HG03103 (cell line): ENCODE measurements around the gene CLEC19A.

Source experiments
- ATAC-seq: cut with Tn5 transposase; IDR thresholded peaks from one replicate; pipeline ENCODE4 v1.9.1; 2021; ENCODE audit warnings: low read depth; ENCODE audit not compliant: unreplicated experiment

CLEC19A gene

GRCh38 chr16:19285431-19285830 lies at the start of gene CLEC19A:
TSS of gene CLEC19A (plus strand) at chr16:19285731. CDS start at chr16:19285852, 121 bp downstream.
- no peak for ATAC-seq

- ATAC-seq: no peak
Measured at GRCh38 chr16:19235886-19236285, 49.6 kb upstream of the CLEC19A start.

- no peak for ATAC-seq
Measured at GRCh38 chr16:19236561-19237209, 48.8 kb upstream of the CLEC19A start.

- no peak for ATAC-seq
Measured at GRCh38 chr16:19238406-19238805, 47.1 kb upstream of the CLEC19A start.

GRCh38 chr16:19239511-19240155 lies 45.9 kb upstream of the CLEC19A start:
- ATAC-seq: no peak

GRCh38 chr16:19240494-19240893 lies 45.0 kb upstream of the CLEC19A start:
- ATAC-seq: no peak

GRCh38 chr16:19241512-19241911 lies 44.0 kb upstream of the CLEC19A start:
- ATAC-seq: no peak

- ATAC-seq: no peak
Measured at GRCh38 chr16:19242186-19242585, 43.3 kb upstream of the CLEC19A start.

GRCh38 chr16:19242987-19243575 lies 42.5 kb upstream of the CLEC19A start:
- no peak for ATAC-seq

GRCh38 chr16:19245326-19245925 lies 40.1 kb upstream of the CLEC19A start:
- no peak for ATAC-seq

GRCh38 chr16:19252904-19253303 lies 32.6 kb upstream of the CLEC19A start:
- ATAC-seq: no peak

GRCh38 chr16:19254611-19255010 lies 30.9 kb upstream of the CLEC19A start:
- ATAC-seq: no peak

GRCh38 chr16:19264123-19264673 lies 21.3 kb upstream of the CLEC19A start:
- ATAC-seq: no peak

GRCh38 chr16:19265380-19265930 lies 20.1 kb upstream of the CLEC19A start:
- no peak for ATAC-seq

- ATAC-seq: no peak
Measured at GRCh38 chr16:19266774-19267173, 18.8 kb upstream of the CLEC19A start.

- no peak for ATAC-seq
Measured at GRCh38 chr16:19269098-19269497, 16.4 kb upstream of the CLEC19A start.

GRCh38 chr16:19274165-19274797 lies 11.2 kb upstream of the CLEC19A start:
- no peak for ATAC-seq

- ATAC-seq: no peak
Measured at GRCh38 chr16:19278403-19278802, 7.1 kb upstream of the CLEC19A start.

GRCh38 chr16:19281246-19281645 lies 4.3 kb upstream of the CLEC19A start:
- no peak for ATAC-seq

- no peak for ATAC-seq
Measured at GRCh38 chr16:19282101-19282500, 3.4 kb upstream of the CLEC19A start.

- ATAC-seq: no peak
Measured at GRCh38 chr16:19283637-19284036, 1.9 kb upstream of the CLEC19A start.
